ENCODE data around the gene HEXB.

Gene HEXB

GRCh38 chr5:74761241-74761640 is 76.2 kb downstream of the HEXB start:
- no peak overlapping the region for H4K5ac ChIP-seq (ENCODE audit: low read length)
- peaks cover 2% of the 10 kb centered on the region for H3K36me3 ChIP-seq (ENCODE audit: control insufficient read depth, insufficient read depth, low read length)
- peaks cover 3% of the 10 kb centered on the region for H3K79me1 ChIP-seq (ENCODE audit: low read length)

GRCh38 chr5:74762599-74762998 is 77.6 kb downstream of the HEXB start:
- Histone ChIP-seq H4K5ac (ENCODE audit: low read length) (no peak overlapping the region), H2BK15ac (replicated peaks; ENCODE audit: low read depth) (no peak overlapping the region), H3K36me3 (ENCODE audit: control insufficient read depth, insufficient read depth, low read length) (no peaks in the 10 kb centered on the region), H3K4ac (ENCODE audit: low read depth, low read length) (no peak overlapping the region), H3K27ac (ENCODE audit: low read depth, low read length) (no peak overlapping the region), H2AK5ac (ENCODE audit: low read length) (no peak overlapping the region), H3K9ac (ENCODE audit: low read length) (no peak overlapping the region), H3K56ac (ENCODE audit: low read length) (no peak overlapping the region), H2BK120ac (ENCODE audit: low read depth, low read length) (no peak overlapping the region), H3K27me3 (ENCODE audit: insufficient read depth, low read length, poor library complexity) (no peaks in the 10 kb centered on the region), H3K79me1 (ENCODE audit: low read length) (peaks cover 3% of the 10 kb centered on the region), H3K23ac (ENCODE audit: low read length) (no peak overlapping the region), H3K79me2 (ENCODE audit: control insufficient read depth, insufficient read depth, low read length) (peaks cover 16% of the 10 kb centered on the region), H4K8ac (ENCODE audit: low read depth, low read length) (no peak overlapping the region), H3K4me1 (ENCODE audit: control insufficient read depth, low read depth, low read length) (no peaks in the 10 kb centered on the region), H3K4me2 (ENCODE audit: low read length) (no peak overlapping the region), H3K18ac (ENCODE audit: low read length) (no peak overlapping the region), H3K4me3 (ENCODE audit: low read length) (no peak overlapping the region), H2BK5ac (ENCODE audit: low read length) (no peak overlapping the region)
- peak; percentile 61 for DNase-seq
- WGBS (ENCODE audit: extremely low coverage, insufficient coverage, low lambda C conversion rate) = no CpG with 5 or more reads among the region's 2 CpGs

More at GRCh38 chr5:74761241-74761640, 76.2 kb downstream of the HEXB start:
- DNase-seq = no peak
- Histone ChIP-seq H3K27me3 (ENCODE audit: insufficient read depth, low read length, poor library complexity) (no peaks in the 10 kb centered on the region), H3K4ac (ENCODE audit: low read depth, low read length) (no peak overlapping the region), H3K9ac (ENCODE audit: low read length) (no peak overlapping the region), H2BK5ac (ENCODE audit: low read length) (no peak overlapping the region), H3K23ac (ENCODE audit: low read length) (no peak overlapping the region), H2AK5ac (ENCODE audit: low read length) (no peak overlapping the region), H3K56ac (ENCODE audit: low read length) (no peak overlapping the region), H2BK120ac (ENCODE audit: low read depth, low read length) (no peak overlapping the region), H3K4me1 (ENCODE audit: control insufficient read depth, low read depth, low read length) (no peaks in the 10 kb centered on the region), H3K18ac (ENCODE audit: low read length) (no peak overlapping the region), H4K8ac (ENCODE audit: low read depth, low read length) (no peak overlapping the region), H3K4me2 (ENCODE audit: low read length) (no peak overlapping the region), H3K4me3 (ENCODE audit: low read length) (no peak overlapping the region), H3K79me2 (ENCODE audit: control insufficient read depth, insufficient read depth, low read length) (peaks cover 8% of the 10 kb centered on the region), H2BK15ac (replicated peaks; ENCODE audit: low read depth) (no peak overlapping the region), H3K27ac (ENCODE audit: low read depth, low read length) (no peak overlapping the region)
- no CpG with 5 or more reads among the region's 1 CpG for WGBS (ENCODE audit: extremely low coverage, insufficient coverage, low lambda C conversion rate)

GRCh38 chr5:74763504-74763903 is 78.5 kb downstream of the HEXB start:
- Histone ChIP-seq H3K36me3 (ENCODE audit: control insufficient read depth, insufficient read depth, low read length) (no peaks in the 10 kb centered on the region), H3K79me1 (ENCODE audit: low read length) (peaks cover 7% of the 10 kb centered on the region), H4K5ac (ENCODE audit: low read length) (no peak overlapping the region), H3K23ac (ENCODE audit: low read length) (no peak overlapping the region), H2BK120ac (ENCODE audit: low read depth, low read length) (no peak overlapping the region), H2BK5ac (ENCODE audit: low read length) (no peak overlapping the region), H3K56ac (ENCODE audit: low read length) (no peak overlapping the region), H3K4me2 (ENCODE audit: low read length) (no peak overlapping the region), H4K8ac (ENCODE audit: low read depth, low read length) (no peak overlapping the region), H2AK5ac (ENCODE audit: low read length) (no peak overlapping the region), H3K4ac (ENCODE audit: low read depth, low read length) (no peak overlapping the region), H3K27me3 (ENCODE audit: insufficient read depth, low read length, poor library complexity) (no peaks in the 10 kb centered on the region), H3K9ac (ENCODE audit: low read length) (no peak overlapping the region), H3K4me3 (ENCODE audit: low read length) (no peak overlapping the region), H3K27ac (ENCODE audit: low read depth, low read length) (no peak overlapping the region), H2BK15ac (replicated peaks; ENCODE audit: low read depth) (no peak overlapping the region), H3K79me2 (ENCODE audit: control insufficient read depth, insufficient read depth, low read length) (peaks cover 23% of the 10 kb centered on the region), H3K4me1 (ENCODE audit: control insufficient read depth, low read depth, low read length) (peaks cover 5% of the 10 kb centered on the region), H3K18ac (ENCODE audit: low read length) (no peak overlapping the region)
- no peak for DNase-seq

- H3K79me2 ChIP-seq (ENCODE audit: control insufficient read depth, insufficient read depth, low read length) = peaks cover 23% of the 10 kb centered on the region
- no peak overlapping the region for H4K5ac ChIP-seq (ENCODE audit: low read length)
- peak overlapping the region; percentile 20 for H3K9ac ChIP-seq (ENCODE audit: low read length)
- H2AK5ac ChIP-seq (ENCODE audit: low read length) = no peak overlapping the region
- H3K36me3 ChIP-seq (ENCODE audit: control insufficient read depth, insufficient read depth, low read length) = no peaks in the 10 kb centered on the region
- H4K8ac ChIP-seq (ENCODE audit: low read depth, low read length) = no peak overlapping the region
- H3K18ac ChIP-seq (ENCODE audit: low read length) = no peak overlapping the region
- no peak overlapping the region for H2BK15ac ChIP-seq (replicated peaks; ENCODE audit: low read depth)
- H3K56ac ChIP-seq (ENCODE audit: low read length) = peak overlapping the region; percentile 36
- peak overlapping the region; percentile 23 for H3K27ac ChIP-seq (ENCODE audit: low read depth, low read length)
- H3K4me1 ChIP-seq (ENCODE audit: control insufficient read depth, low read depth, low read length) = peaks cover 5% of the 10 kb centered on the region
- no peak overlapping the region for H3K4ac ChIP-seq (ENCODE audit: low read depth, low read length)
- no peaks in the 10 kb centered on the region for H3K27me3 ChIP-seq (ENCODE audit: insufficient read depth, low read length, poor library complexity)
- H2BK120ac ChIP-seq (ENCODE audit: low read depth, low read length) = no peak overlapping the region
- no peak overlapping the region for H3K4me2 ChIP-seq (ENCODE audit: low read length)
- DNase-seq = peak; percentile 96
- H3K23ac ChIP-seq (ENCODE audit: low read length) = no peak overlapping the region
- no peak overlapping the region for H3K4me3 ChIP-seq (ENCODE audit: low read length)
- peaks cover 7% of the 10 kb centered on the region for H3K79me1 ChIP-seq (ENCODE audit: low read length)
- no CpG with 5 or more reads among the region's 9 CpGs for WGBS (ENCODE audit: extremely low coverage, insufficient coverage, low lambda C conversion rate)
- no peak overlapping the region for H2BK5ac ChIP-seq (ENCODE audit: low read length)
Observed at GRCh38 chr5:74765201-74765600, 80.2 kb downstream of the HEXB start.

- H3K79me2 ChIP-seq (ENCODE audit: control insufficient read depth, insufficient read depth, low read length) = peaks cover 23% of the 10 kb centered on the region
Observed at GRCh38 chr5:74765929-74766328, 80.9 kb downstream of the HEXB start.

GRCh38 chr5:74766418-74766848 is 81.4 kb downstream of the HEXB start:
- WGBS (ENCODE audit: extremely low coverage, insufficient coverage, low lambda C conversion rate) = no CpG with 5 or more reads among the region's 10 CpGs
- H3K4me3 ChIP-seq (ENCODE audit: low read length) = peak overlapping the region; percentile 94
- H3K79me2 ChIP-seq (ENCODE audit: control insufficient read depth, insufficient read depth, low read length) = peaks cover 23% of the 10 kb centered on the region
- H3K4me1 ChIP-seq (ENCODE audit: control insufficient read depth, low read depth, low read length) = peaks cover 5% of the 10 kb centered on the region
- no peaks in the 10 kb centered on the region for H3K27me3 ChIP-seq (ENCODE audit: insufficient read depth, low read length, poor library complexity)
- no peak overlapping the region for H2AK5ac ChIP-seq (ENCODE audit: low read length)
- peak; percentile 71 for DNase-seq
- no peak overlapping the region for H2BK5ac ChIP-seq (ENCODE audit: low read length)
- H3K18ac ChIP-seq (ENCODE audit: low read length) = no peak overlapping the region
- peaks cover 7% of the 10 kb centered on the region for H3K79me1 ChIP-seq (ENCODE audit: low read length)
- no peak overlapping the region for H2BK120ac ChIP-seq (ENCODE audit: low read depth, low read length)
- no peak overlapping the region for H3K23ac ChIP-seq (ENCODE audit: low read length)
- H2BK15ac ChIP-seq (replicated peaks; ENCODE audit: low read depth) = no peak overlapping the region
- H3K4ac ChIP-seq (ENCODE audit: low read depth, low read length) = no peak overlapping the region
- H3K4me2 ChIP-seq (ENCODE audit: low read length) = peak overlapping the region; percentile 55
- peak overlapping the region; percentile 96 for H3K56ac ChIP-seq (ENCODE audit: low read length)
- H3K27ac ChIP-seq (ENCODE audit: low read depth, low read length) = peak overlapping the region; percentile 25
- H4K5ac ChIP-seq (ENCODE audit: low read length) = no peak overlapping the region
- peak overlapping the region; percentile 90 for H3K9ac ChIP-seq (ENCODE audit: low read length)
- no peaks in the 10 kb centered on the region for H3K36me3 ChIP-seq (ENCODE audit: control insufficient read depth, insufficient read depth, low read length)
- H4K8ac ChIP-seq (ENCODE audit: low read depth, low read length) = no peak overlapping the region

More at GRCh38 chr5:74765929-74766328, 80.9 kb downstream of the HEXB start:
- H2AK5ac ChIP-seq (ENCODE audit: low read length) = no peak overlapping the region
- H3K27ac ChIP-seq (ENCODE audit: low read depth, low read length) = peak overlapping the region; percentile 26
- H3K4me1 ChIP-seq (ENCODE audit: control insufficient read depth, low read depth, low read length) = peaks cover 5% of the 10 kb centered on the region
- H3K56ac ChIP-seq (ENCODE audit: low read length) = peak overlapping the region; percentile 80
- H4K8ac ChIP-seq (ENCODE audit: low read depth, low read length) = no peak overlapping the region
- no peak for DNase-seq
- no peak overlapping the region for H2BK15ac ChIP-seq (replicated peaks; ENCODE audit: low read depth)
- H2BK120ac ChIP-seq (ENCODE audit: low read depth, low read length) = no peak overlapping the region
- H3K36me3 ChIP-seq (ENCODE audit: control insufficient read depth, insufficient read depth, low read length) = no peaks in the 10 kb centered on the region
- H3K79me1 ChIP-seq (ENCODE audit: low read length) = peaks cover 7% of the 10 kb centered on the region
- peak overlapping the region; percentile 62 for H3K4ac ChIP-seq (ENCODE audit: low read depth, low read length)
- no peak overlapping the region for H3K4me3 ChIP-seq (ENCODE audit: low read length)
- peak overlapping the region; percentile 55 for H3K4me2 ChIP-seq (ENCODE audit: low read length)
- no peak overlapping the region for H2BK5ac ChIP-seq (ENCODE audit: low read length)
- no CpG with 5 or more reads among the region's 27 CpGs for WGBS (ENCODE audit: extremely low coverage, insufficient coverage, low lambda C conversion rate)
- no peak overlapping the region for H4K5ac ChIP-seq (ENCODE audit: low read length)
- H3K9ac ChIP-seq (ENCODE audit: low read length) = peak overlapping the region; percentile 90
- H3K18ac ChIP-seq (ENCODE audit: low read length) = no peak overlapping the region
- no peak overlapping the region for H3K23ac ChIP-seq (ENCODE audit: low read length)
- no peaks in the 10 kb centered on the region for H3K27me3 ChIP-seq (ENCODE audit: insufficient read depth, low read length, poor library complexity)

All from mesendoderm (in vitro differentiated cells).